Right lobe of liver (tissue), 4 donors: ENCODE measurements around the gene PLEKHF1.

Experiments used
- POLR2A ChIP-seq: fragments of 450-650 bp; IDR thresholded peaks from one replicate; pipeline ENCODE4 v1.6.1; 2017; ENCODE audit warnings: antibody characterized with exemption, mild to moderate bottlenecking
- TF ChIP-seq, protein P1 (sequence below), 4 donors: fragments of 200-600 bp in 3 of 4; fragments of 450-650 bp in 1 of 4; IDR thresholded peaks; one replicate each; pipeline versions ENCODE4 v1.5.1 to v1.8.0; 2016 to 2022; ENCODE audit warnings: antibody characterized with exemption in 4 of 4, mild to moderate bottlenecking in 2 of 4
- donor health status: DM: no; HTN: no; CAD: no.
- donor health status: DM: no; HTN: no; CAD: no.
- donor health status: DM: no; HTN: yes; CAD: no.

- TF ChIP-seq, protein P1, sequence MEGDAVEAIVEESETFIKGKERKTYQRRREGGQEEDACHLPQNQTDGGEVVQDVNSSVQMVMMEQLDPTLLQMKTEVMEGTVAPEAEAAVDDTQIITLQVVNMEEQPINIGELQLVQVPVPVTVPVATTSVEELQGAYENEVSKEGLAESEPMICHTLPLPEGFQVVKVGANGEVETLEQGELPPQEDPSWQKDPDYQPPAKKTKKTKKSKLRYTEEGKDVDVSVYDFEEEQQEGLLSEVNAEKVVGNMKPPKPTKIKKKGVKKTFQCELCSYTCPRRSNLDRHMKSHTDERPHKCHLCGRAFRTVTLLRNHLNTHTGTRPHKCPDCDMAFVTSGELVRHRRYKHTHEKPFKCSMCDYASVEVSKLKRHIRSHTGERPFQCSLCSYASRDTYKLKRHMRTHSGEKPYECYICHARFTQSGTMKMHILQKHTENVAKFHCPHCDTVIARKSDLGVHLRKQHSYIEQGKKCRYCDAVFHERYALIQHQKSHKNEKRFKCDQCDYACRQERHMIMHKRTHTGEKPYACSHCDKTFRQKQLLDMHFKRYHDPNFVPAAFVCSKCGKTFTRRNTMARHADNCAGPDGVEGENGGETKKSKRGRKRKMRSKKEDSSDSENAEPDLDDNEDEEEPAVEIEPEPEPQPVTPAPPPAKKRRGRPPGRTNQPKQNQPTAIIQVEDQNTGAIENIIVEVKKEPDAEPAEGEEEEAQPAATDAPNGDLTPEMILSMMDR (IDR thresholded peaks at IDR 0.05): no peak
- no peak for TF ChIP-seq POLR2A
Observed at GRCh38 chr19:29650772-29651387, 14.4 kb upstream of the PLEKHF1 start.
